B cell (primary cell): ENCODE data around the gene SLC1A2.

Experiments
- EZH2 ChIP-seq: IDR thresholded peaks from 2 replicates; pipeline ENCODE4 v1.6.1; 2012; ENCODE audit warnings: borderline replicate concordance, low read depth, mild to moderate bottlenecking, moderate library complexity, low read length; ENCODE audit not compliant: insufficient read depth, poor library complexity, severe bottlenecking
- TF ChIP-seq, protein P1 (sequence below): fragments of 200-600 bp; IDR thresholded peaks from one replicate; pipeline ENCODE4 v1.8.0; 2022; ENCODE audit warnings: antibody characterized with exemption, mild to moderate bottlenecking

DNA sequence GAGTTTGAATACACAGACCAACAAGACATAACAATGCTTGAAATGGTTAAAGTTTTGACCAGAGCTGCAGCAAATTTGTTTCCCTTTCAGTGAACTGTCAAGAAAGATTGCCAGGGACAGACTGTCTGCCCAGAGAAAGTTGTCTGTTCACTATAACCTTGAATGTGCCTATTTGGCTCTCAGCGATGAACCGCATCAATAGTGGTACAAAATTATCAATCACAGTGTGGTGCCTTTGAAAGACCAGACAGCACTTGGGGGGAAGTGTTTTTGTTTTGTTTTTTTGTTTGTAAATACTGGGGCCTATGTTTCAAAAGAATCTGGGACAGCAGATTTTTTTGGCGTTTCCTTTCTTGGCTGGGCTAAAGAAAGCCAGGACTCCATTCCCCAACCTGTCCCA, 157.3 kb downstream of the SLC1A2 start:
- TF ChIP-seq EZH2 = no peak
- TF ChIP-seq, protein P1, sequence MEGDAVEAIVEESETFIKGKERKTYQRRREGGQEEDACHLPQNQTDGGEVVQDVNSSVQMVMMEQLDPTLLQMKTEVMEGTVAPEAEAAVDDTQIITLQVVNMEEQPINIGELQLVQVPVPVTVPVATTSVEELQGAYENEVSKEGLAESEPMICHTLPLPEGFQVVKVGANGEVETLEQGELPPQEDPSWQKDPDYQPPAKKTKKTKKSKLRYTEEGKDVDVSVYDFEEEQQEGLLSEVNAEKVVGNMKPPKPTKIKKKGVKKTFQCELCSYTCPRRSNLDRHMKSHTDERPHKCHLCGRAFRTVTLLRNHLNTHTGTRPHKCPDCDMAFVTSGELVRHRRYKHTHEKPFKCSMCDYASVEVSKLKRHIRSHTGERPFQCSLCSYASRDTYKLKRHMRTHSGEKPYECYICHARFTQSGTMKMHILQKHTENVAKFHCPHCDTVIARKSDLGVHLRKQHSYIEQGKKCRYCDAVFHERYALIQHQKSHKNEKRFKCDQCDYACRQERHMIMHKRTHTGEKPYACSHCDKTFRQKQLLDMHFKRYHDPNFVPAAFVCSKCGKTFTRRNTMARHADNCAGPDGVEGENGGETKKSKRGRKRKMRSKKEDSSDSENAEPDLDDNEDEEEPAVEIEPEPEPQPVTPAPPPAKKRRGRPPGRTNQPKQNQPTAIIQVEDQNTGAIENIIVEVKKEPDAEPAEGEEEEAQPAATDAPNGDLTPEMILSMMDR = no peak
